NT2/D1 (cell line): ENCODE results near the gene FILIP1L.

Source experiments
- SUZ12 ChIP-seq: IDR thresholded peaks from 2 replicates; pipeline ENCODE4 v1.6.1; 2011; ENCODE audit not compliant: insufficient read length, insufficient read depth; ENCODE audit errors: extremely low read depth
- YY1 ChIP-seq: IDR thresholded peaks from 2 replicates; pipeline ENCODE4 v1.6.1; 2011; ENCODE audit not compliant: insufficient read length, insufficient read depth
- ZNF274 ChIP-seq: IDR thresholded peaks from 2 replicates; pipeline ENCODE4 v1.6.1; 2011; ENCODE audit warnings: mild to moderate bottlenecking, low read depth, low read length

DNA sequence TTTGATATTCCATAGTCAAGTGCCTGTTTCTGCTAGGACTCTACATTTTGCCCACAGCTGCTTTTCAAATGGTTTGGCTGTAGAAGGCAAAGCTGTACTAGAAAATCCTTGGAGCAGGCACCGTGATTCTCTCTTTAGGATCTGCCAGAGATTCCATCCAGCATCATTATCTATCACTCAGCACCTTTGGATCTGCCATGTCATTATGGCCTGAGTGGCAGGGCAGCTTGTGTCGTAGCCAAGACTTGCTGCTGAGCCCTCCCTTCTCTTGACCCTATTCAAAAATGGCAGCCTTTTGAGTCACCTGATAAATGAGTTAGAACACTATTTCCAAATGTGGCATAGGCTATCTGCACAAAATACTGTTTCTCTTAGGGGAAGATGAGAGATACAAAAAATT is 304.7 kb downstream of the FILIP1L start:
- TF ChIP-seq YY1 (no peak), SUZ12 (no peak), ZNF274 (no peak)
